ENCODE data around the gene ZFYVE28. TPM values are rescaled to one million over a fixed set of nuclear protein-coding genes. Genes with fewer than 3 reads are reported as not detected.

ZFYVE28 gene
- total and polyA plus RNA-seq, 2 donors (not counting 1 experiment from before 2014, with no cell fraction given) = 5.8 to 12.1 TPM

- DNase-seq = no peak
- Histone ChIP-seq H3K79me2 (ENCODE audit: control insufficient read depth, insufficient read depth, low read length) (no peaks in the 10 kb centered on the region), H3K36me3 (replicated peaks in 1 of 2; ENCODE audit: control extremely low read depth in 1 of 2, control insufficient read depth in 1 of 2, extremely low read depth in 1 of 2, insufficient read depth in 2 of 2, low read length in 1 of 2) (no peaks in the 10 kb centered on the region), H3K9me3 (ENCODE audit: control extremely low read depth in 1 of 3, control insufficient read depth in 2 of 3, insufficient read depth in 1 of 3, low read length in 2 of 3) (peaks cover 0 to 16% (median 9%) of the 10 kb centered on the region in 3 donors), H2AFZ (ENCODE audit: insufficient read depth, low read depth, low read length, poor library complexity, severe bottlenecking) (no peak overlapping the region), H3K4me2 (replicated peaks; ENCODE audit: low read depth, low read length, poor library complexity, severe bottlenecking) (no peak overlapping the region), H3K4me3 (ENCODE audit: control extremely low read depth in 1 of 5, extremely low read depth in 1 of 5, insufficient read depth in 1 of 5, low read depth in 2 of 5, low read length in 4 of 5) (no peak overlapping the region), H3K9ac (ENCODE audit: low read length) (no peak overlapping the region), H3K27me3 (replicated peaks in 1 of 4; ENCODE audit: control extremely low read depth in 1 of 4, control insufficient read depth in 3 of 4, insufficient read depth in 4 of 4, low read length in 3 of 4) (no peaks in the 10 kb centered on the region), H3K27ac (ENCODE audit: low read length in 2 of 2) (no peak overlapping the region), H4K20me1 (ENCODE audit: control insufficient read depth, insufficient read depth, low read length, poor library complexity, severe bottlenecking) (no peaks in the 10 kb centered on the region), H3K4me1 (ENCODE audit: control insufficient read depth in 2 of 2, insufficient read depth in 2 of 2, low read length in 2 of 2) (peaks cover 0 to 4% of the 10 kb centered on the region in 2 donors)
- H3K4me1 Mint-ChIP-seq = peaks cover 7% of the 10 kb centered on the region
- whole genome bisulfite sequencing (ENCODE audit: insufficient coverage) = 96% methylated on average over 14 of the region's 19 CpGs
- POLR2A ChIA-PET = no interaction called here
- TF ChIP-seq EZH2 (IDR thresholded peaks at IDR 0.05; ENCODE audit: borderline replicate concordance, insufficient read depth, low read depth, low read length, poor library complexity, severe bottlenecking) = no peak
- TF ChIP-seq, protein P1, sequence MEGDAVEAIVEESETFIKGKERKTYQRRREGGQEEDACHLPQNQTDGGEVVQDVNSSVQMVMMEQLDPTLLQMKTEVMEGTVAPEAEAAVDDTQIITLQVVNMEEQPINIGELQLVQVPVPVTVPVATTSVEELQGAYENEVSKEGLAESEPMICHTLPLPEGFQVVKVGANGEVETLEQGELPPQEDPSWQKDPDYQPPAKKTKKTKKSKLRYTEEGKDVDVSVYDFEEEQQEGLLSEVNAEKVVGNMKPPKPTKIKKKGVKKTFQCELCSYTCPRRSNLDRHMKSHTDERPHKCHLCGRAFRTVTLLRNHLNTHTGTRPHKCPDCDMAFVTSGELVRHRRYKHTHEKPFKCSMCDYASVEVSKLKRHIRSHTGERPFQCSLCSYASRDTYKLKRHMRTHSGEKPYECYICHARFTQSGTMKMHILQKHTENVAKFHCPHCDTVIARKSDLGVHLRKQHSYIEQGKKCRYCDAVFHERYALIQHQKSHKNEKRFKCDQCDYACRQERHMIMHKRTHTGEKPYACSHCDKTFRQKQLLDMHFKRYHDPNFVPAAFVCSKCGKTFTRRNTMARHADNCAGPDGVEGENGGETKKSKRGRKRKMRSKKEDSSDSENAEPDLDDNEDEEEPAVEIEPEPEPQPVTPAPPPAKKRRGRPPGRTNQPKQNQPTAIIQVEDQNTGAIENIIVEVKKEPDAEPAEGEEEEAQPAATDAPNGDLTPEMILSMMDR (IDR thresholded peaks at IDR 0.05) = no peak
- peaks cover 5% of the 10 kb centered on the region for H3K9me3 Mint-ChIP-seq (ENCODE audit: insufficient read depth)
- intact Hi-C loops (cut with micrococcal nuclease) = no loop called here
- CTCF ChIA-PET = no interaction called here
- H3K4me3 Mint-ChIP-seq = no peak overlapping the region
- ATAC-seq (ENCODE audit: low read depth) = no peak
- H3K27me3 Mint-ChIP-seq = no peaks in the 10 kb centered on the region
- H3K27ac Mint-ChIP-seq = no peak overlapping the region
These were observed 115.2 kb downstream of the ZFYVE28 start for GRCh38 chr4:2303121-2303685.

- TF ChIP-seq, protein P1 (IDR thresholded peaks at IDR 0.05) = no peak
- TF ChIP-seq EZH2 (IDR thresholded peaks at IDR 0.05; ENCODE audit: borderline replicate concordance, insufficient read depth, low read depth, low read length, poor library complexity, severe bottlenecking) = no peak
- intact Hi-C loops (cut with micrococcal nuclease) = no loop called here
- CTCF ChIA-PET = interaction anchor here (0.7 kb wide), 1 partner anchor 160 kb away, joined by 3 read pairs; no protein-coding TSS in a partner anchor
- no peak overlapping the region for H3K9ac ChIP-seq (ENCODE audit: low read length)
- Mint-ChIP-seq H3K27me3 (no peaks in the 10 kb centered on the region), H3K27ac (no peak overlapping the region), H3K4me3 (no peak overlapping the region), H3K4me1 (peaks cover 14% of the 10 kb centered on the region), H3K9me3 (ENCODE audit: insufficient read depth) (peaks cover 5% of the 10 kb centered on the region)
- no peaks in the 10 kb centered on the region for H3K79me2 ChIP-seq (ENCODE audit: control insufficient read depth, insufficient read depth, low read length)
- no peak overlapping the region for H3K27ac ChIP-seq (ENCODE audit: low read length in 2 of 2)
- ATAC-seq (ENCODE audit: low read depth) (no peak), DNase-seq (no peak)
- peaks cover 0 to 16% (median 9%) of the 10 kb centered on the region in 3 donors for H3K9me3 ChIP-seq (ENCODE audit: control extremely low read depth in 1 of 3, control insufficient read depth in 2 of 3, insufficient read depth in 1 of 3, low read length in 2 of 3)
- no peak overlapping the region for H3K4me3 ChIP-seq (ENCODE audit: control extremely low read depth in 1 of 5, extremely low read depth in 1 of 5, insufficient read depth in 1 of 5, low read depth in 2 of 5, low read length in 4 of 5)
- POLR2A ChIA-PET = no interaction called here
- no peaks in the 10 kb centered on the region for H4K20me1 ChIP-seq (ENCODE audit: control insufficient read depth, insufficient read depth, low read length, poor library complexity, severe bottlenecking)
- no peak overlapping the region for H2AFZ ChIP-seq (ENCODE audit: insufficient read depth, low read depth, low read length, poor library complexity, severe bottlenecking)
- peaks cover 0 to 8% of the 10 kb centered on the region in 2 donors for H3K4me1 ChIP-seq (ENCODE audit: control insufficient read depth in 2 of 2, insufficient read depth in 2 of 2, low read length in 2 of 2)
- H3K36me3 ChIP-seq (replicated peaks in 1 of 2; ENCODE audit: control extremely low read depth in 1 of 2, control insufficient read depth in 1 of 2, extremely low read depth in 1 of 2, insufficient read depth in 2 of 2, low read length in 1 of 2) = no peaks in the 10 kb centered on the region
- WGBS (ENCODE audit: insufficient coverage) = 97% methylated on average over 26 of the region's 28 CpGs
- no peak overlapping the region for H3K4me2 ChIP-seq (replicated peaks; ENCODE audit: low read depth, low read length, poor library complexity, severe bottlenecking)
- no peaks in the 10 kb centered on the region for H3K27me3 ChIP-seq (replicated peaks in 1 of 4; ENCODE audit: control extremely low read depth in 1 of 4, control insufficient read depth in 3 of 4, insufficient read depth in 4 of 4, low read length in 3 of 4)
These were observed 115.9 kb downstream of the ZFYVE28 start for GRCh38 chr4:2302387-2303119.

All from B cell (primary cell).